Bladder microvascular endothelial cell (primary cell): ENCODE results near the gene ZNF202. TPM values are rescaled to one million over a fixed set of nuclear protein-coding genes. Genes with fewer than 3 reads are reported as not detected.

Experiments
- total RNA-seq: library from RNA; depleted of rRNA; stranded (reverse); fragments of >200 nt; gene quantifications from 2 replicates; pipeline ENCODE4 v1.2.3, GENCODE V29; 2014

The ZNF202 gene
- total RNA-seq = 5.0 and 10.7 TPM in 2 replicates

DNA sequence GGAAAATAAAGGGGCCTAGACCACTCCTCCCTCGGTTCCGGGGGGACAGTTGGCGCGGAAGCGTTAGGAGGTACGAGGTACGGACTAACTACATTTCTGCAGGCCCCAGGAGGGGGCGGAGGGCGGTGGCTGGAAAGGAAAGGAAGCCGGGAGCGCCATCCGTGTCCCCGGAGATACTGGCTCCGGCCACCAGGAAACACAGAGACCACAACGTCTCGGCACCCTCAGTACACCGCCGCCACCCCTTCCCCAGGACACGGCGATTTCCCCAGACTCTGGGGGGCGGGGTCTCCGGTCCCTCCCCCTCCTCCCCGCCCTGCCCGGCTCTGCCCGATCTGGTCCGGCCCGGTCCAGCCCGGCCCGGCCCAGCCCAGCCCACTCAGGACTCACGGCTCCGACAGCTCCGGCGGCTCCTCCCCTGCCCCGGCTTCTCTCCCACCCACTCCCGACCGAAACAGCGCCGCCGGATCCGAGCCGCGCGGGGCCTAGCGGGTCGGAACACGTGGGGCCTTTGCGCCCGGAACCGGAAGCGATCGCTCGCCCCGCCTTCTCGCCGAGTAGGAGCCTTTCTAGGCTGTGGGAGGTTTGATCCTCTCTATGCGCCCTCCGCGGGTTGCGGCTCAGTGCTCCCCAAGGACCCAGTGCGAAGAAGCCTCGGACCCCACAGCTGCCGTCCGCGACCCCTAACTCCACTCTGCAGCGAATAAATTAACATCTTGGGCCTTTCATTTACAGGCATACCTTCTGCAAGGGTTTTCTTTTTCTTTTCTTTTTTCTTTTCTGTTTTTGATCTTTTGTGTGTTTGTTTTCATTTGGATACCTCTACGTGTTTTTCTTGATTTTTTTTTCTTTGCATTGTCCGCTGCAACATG, at the start of gene ZNF202:
TSS of gene ZNF202 (minus strand) at position 502 of the 872 bp plus-strand sequence. CDS start 10,772 bp downstream, outside the sequence.

DNA sequence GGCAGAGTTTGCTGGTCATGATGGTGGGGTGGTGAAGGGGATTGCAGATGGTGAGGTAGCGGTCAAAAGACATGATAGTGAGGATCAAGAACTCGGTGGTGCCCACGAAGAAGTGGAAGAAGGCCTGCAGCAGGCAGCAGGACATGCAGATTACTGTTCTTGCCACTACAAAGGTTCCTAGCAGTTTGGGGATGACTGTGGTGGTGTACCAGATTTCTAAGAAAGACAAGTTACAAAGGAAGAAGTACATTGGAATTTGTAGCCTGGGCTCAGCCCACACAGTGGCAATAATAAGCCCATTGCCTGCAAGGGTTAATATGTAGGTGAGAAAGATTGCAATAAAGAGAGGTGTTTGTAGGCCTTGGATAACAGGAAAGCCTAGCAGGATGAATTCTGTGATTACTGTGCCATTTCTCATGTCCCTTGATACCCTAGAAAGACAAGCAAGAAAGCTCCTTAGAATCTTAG, 12.7 kb upstream of the ZNF202 start, which contains the start of gene OR6X1:
TSS of gene OR6X1 (minus strand) at position 418 of the 468 bp plus-strand sequence. CDS start at position 418, 0 bp downstream.

Other genes with a start within 250 kb of the ZNF202 start
- gene SCN3B, start 87.0 kb downstream of the ZNF202 start, total RNA-seq = 0.16 and 2.3 TPM in 2 replicates
- gene OR6X1, start 12.9 kb upstream of the ZNF202 start, total RNA-seq = not detected in 2 replicates
- not detected in 2 replicates for gene OR6M1, start 64.7 kb upstream of the ZNF202 start, total RNA-seq
- not detected in 2 replicates for gene TMEM225, start 144.0 kb upstream of the ZNF202 start, total RNA-seq
- not detected in 2 replicates for gene OR8D4, start 160.5 kb upstream of the ZNF202 start, total RNA-seq
- gene OR4D5, start 198.0 kb upstream of the ZNF202 start, total RNA-seq = not detected in 2 replicates
- not detected in 2 replicates for gene OR6T1, start 202.2 kb upstream of the ZNF202 start, total RNA-seq
- gene OR10S1, start 236.1 kb upstream of the ZNF202 start, total RNA-seq = not detected in 2 replicates